Thyroid gland (tissue), 4 donors: Measurements from ENCODE around the gene PMEPA1. TPM values are rescaled to one million over a fixed set of nuclear protein-coding genes. Genes with fewer than 3 reads are reported as not detected.

Source experiments
- DNase-seq, 2 donors: peaks; one replicate each; pipeline ENCODE4 v3.0.0-alpha.2; 2019
- H3K27ac ChIP-seq, 3 donors: fragments of 200-600 bp; sonication (generic); 1 replicate in 2 of 3; 2 replicates in 1 of 3; pipeline ENCODE4 v1.5.1; 2016 to 2019; ENCODE audit warnings: mild to moderate bottlenecking in 1 of 3, moderate library complexity in 1 of 3
- H3K27me3 ChIP-seq: fragments of 200-600 bp; sonication (generic); one replicate; pipeline ENCODE4 v1.5.1; 2019
- H3K36me3 ChIP-seq, 2 donors: fragments of 200-600 bp; sonication (generic); one replicate each; pipeline ENCODE4 v1.5.1; 2016 to 2019
- H3K4me1 ChIP-seq, 2 donors: fragments of 200-600 bp; sonication (generic); one replicate each; pipeline ENCODE4 v1.5.1; 2017 to 2019
- H3K4me3 ChIP-seq, 3 donors: fragments of 200-600 bp; sonication (generic); replicated peaks in 1 of 3; 1 replicate in 2 of 3; 2 replicates in 1 of 3; pipeline ENCODE4 v1.5.1; 2016; ENCODE audit warnings: mild to moderate bottlenecking in 1 of 3
- H3K9me3 ChIP-seq: fragments of 200-600 bp; sonication (generic); one replicate; pipeline ENCODE4 v1.5.1; 2017
- CTCF ChIP-seq, 6 experiments: fragments of 200-600 bp in 3 of 6; fragments of 450-650 bp in 3 of 6; sonication (generic) in 3 of 6; IDR thresholded peaks; one replicate each; pipeline ENCODE4 v1.5.1; 2016 to 2019; ENCODE audit warnings: antibody characterized with exemption in 6 of 6, mild to moderate bottlenecking in 2 of 6, inconsistent platforms in 1 of 6, moderate library complexity in 1 of 6
- POLR2A ChIP-seq, 2 donors: fragments of 450-650 bp; IDR thresholded peaks; one replicate each; pipeline ENCODE4 v1.6.1; 2017; ENCODE audit warnings: antibody characterized with exemption in 2 of 2, mild to moderate bottlenecking in 2 of 2, moderate library complexity in 1 of 2
- WGBS, 2 donors: methylation state at CpG; one replicate each; pipeline ENCODE4 v1.1.5; 2017; 5-methylcytosine and 5-hydroxymethylcytosine counted together
- intact Hi-C: fragments of 100-400 bp; cut with DNase I; formaldehyde crosslinking; loops from one replicate; pipeline ENCODE4 v1.15.1; 2023
- total RNA-seq, 4 donors: library from RNA; depleted of rRNA; stranded (reverse); fragments of >200 nt; gene quantifications; one replicate each; pipeline ENCODE4 v1.2.3, GENCODE V29; 2016

Gene PMEPA1
- total RNA-seq, 4 donors from 2014 or later: 6.5 to 12.6 (median 8.3) TPM

GRCh38 chr20:57605045-57605444 lies 104.8 kb downstream of the PMEPA1 start:
- no peaks in the 10 kb centered on the region for H3K9me3 ChIP-seq
- intact Hi-C loops: no loop called here
- no peaks in the 10 kb centered on the region for H3K36me3 ChIP-seq
- H3K4me3 ChIP-seq: no peak overlapping the region
- TF ChIP-seq CTCF (IDR thresholded peaks at IDR 0.05) (no peak), POLR2A (IDR thresholded peaks at IDR 0.05) (no peak)
- no peaks in the 10 kb centered on the region for H3K4me1 ChIP-seq
- no peak for DNase-seq
- H3K27me3 ChIP-seq: no peaks in the 10 kb centered on the region
- no peak overlapping the region for H3K27ac ChIP-seq
- WGBS, 2 donors: 75 to 84% methylated on average over 5 of the region's 5 CpGs

DNA sequence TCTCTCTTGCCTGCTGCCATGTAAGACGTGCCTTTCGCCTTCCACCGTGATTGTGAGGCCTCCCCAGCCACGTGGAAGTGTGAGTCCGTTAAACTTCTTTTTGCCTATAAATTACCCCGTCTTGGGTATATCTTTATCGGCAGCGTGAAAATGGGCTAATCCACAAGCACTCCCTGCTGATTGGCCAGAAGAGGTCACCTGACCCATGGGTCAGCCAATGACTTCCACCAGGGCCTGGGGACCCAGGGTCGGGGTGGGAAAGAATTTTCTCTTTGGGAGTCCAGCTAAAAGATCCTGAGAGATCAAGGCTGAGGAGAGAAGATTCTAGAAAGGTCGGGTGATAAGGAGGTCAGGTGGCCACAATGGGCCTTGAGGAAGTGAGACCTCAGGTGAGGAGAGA lies 106.7 kb downstream of the PMEPA1 start:
- no peaks in the 10 kb centered on the region for H3K27me3 ChIP-seq
- H3K36me3 ChIP-seq: no peaks in the 10 kb centered on the region
- H3K4me1 ChIP-seq: no peaks in the 10 kb centered on the region
- no peaks in the 10 kb centered on the region for H3K9me3 ChIP-seq
- TF ChIP-seq POLR2A (IDR thresholded peaks at IDR 0.05): no peak
- 87 to 94% methylated on average over 10 of the region's 10 CpGs for WGBS, 2 donors
- intact Hi-C loops: no loop called here
- no peak overlapping the region for H3K4me3 ChIP-seq
- DNase-seq: no peak
- H3K27ac ChIP-seq: no peak overlapping the region

DNA sequence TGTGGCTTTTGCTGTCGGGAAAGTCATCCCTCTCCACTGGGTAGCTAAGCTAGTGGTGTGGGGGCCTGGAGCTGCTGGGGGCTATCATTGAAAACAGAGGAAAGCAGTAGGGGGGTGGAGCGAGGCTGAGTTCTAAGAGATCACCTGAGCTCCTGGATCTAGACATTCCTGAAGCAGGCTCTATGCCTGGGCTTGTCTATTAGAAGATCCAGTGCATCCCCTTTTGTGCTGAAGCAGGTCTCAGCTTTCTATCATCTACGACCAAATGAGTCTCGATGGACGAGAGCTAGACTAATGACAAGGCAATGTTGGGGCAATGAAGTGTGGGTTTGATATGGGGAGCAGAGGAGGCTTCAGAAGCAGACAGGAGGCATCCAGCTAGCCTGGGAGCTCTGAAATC lies 108.1 kb downstream of the PMEPA1 start:
- H3K27me3 ChIP-seq: no peaks in the 10 kb centered on the region
- H3K36me3 ChIP-seq: no peaks in the 10 kb centered on the region
- intact Hi-C loops: no loop called here
- H3K4me3 ChIP-seq: no peak overlapping the region
- WGBS, 2 donors: 91 to 96% methylated on average over 5 of the region's 5 CpGs
- no peak for DNase-seq
- H3K9me3 ChIP-seq: no peaks in the 10 kb centered on the region
- no peak for TF ChIP-seq CTCF (IDR thresholded peaks at IDR 0.05)
- TF ChIP-seq POLR2A (IDR thresholded peaks at IDR 0.05): no peak
- peaks cover 0 to 6% of the 10 kb centered on the region in 2 donors for H3K4me1 ChIP-seq
- H3K27ac ChIP-seq: no peak overlapping the region

- Histone ChIP-seq H3K4me3 (no peak overlapping the region), H3K36me3 (no peaks in the 10 kb centered on the region), H3K9me3 (no peaks in the 10 kb centered on the region), H3K27ac (no peak overlapping the region), H3K4me1 (peaks cover 0 to 7% of the 10 kb centered on the region in 2 donors), H3K27me3 (no peaks in the 10 kb centered on the region)
- TF ChIP-seq POLR2A (IDR thresholded peaks at IDR 0.05) (no peak), CTCF (IDR thresholded peaks at IDR 0.05) (no peak)
- DNase-seq: no peak
- intact Hi-C loops: no loop called here
- WGBS, 2 donors: 75 to 81% methylated on average over 2 of the region's 2 CpGs
These were observed 108.6 kb downstream of the PMEPA1 start for GRCh38 chr20:57601211-57601570.

GRCh38 chr20:57600320-57601210 lies 109.2 kb downstream of the PMEPA1 start:
- Histone ChIP-seq H3K4me1 (peaks cover 0 to 7% of the 10 kb centered on the region in 2 donors), H3K4me3 (no peak overlapping the region), H3K27me3 (no peaks in the 10 kb centered on the region), H3K27ac (no peak overlapping the region), H3K36me3 (no peaks in the 10 kb centered on the region), H3K9me3 (no peaks in the 10 kb centered on the region)
- TF ChIP-seq CTCF (IDR thresholded peaks at IDR 0.05) (no peak), POLR2A (IDR thresholded peaks at IDR 0.05) (no peak)
- DNase-seq: no peak
- intact Hi-C loops: no loop called here
- WGBS, 2 donors: 86 to 88% methylated on average over 12 to 13 of the region's 13 CpGs
